Measurements from ENCODE around the gene CFL1.

- TF ChIP-seq, protein P1, sequence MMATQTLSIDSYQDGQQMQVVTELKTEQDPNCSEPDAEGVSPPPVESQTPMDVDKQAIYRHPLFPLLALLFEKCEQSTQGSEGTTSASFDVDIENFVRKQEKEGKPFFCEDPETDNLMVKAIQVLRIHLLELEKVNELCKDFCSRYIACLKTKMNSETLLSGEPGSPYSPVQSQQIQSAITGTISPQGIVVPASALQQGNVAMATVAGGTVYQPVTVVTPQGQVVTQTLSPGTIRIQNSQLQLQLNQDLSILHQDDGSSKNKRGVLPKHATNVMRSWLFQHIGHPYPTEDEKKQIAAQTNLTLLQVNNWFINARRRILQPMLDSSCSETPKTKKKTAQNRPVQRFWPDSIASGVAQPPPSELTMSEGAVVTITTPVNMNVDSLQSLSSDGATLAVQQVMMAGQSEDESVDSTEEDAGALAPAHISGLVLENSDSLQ (IDR thresholded peaks at IDR 0.05) = no peak
- TF ChIP-seq TARDBP (IDR thresholded peaks at IDR 0.05) (no peak), FOXK2 (IDR thresholded peaks at IDR 0.05) (no peak), SP1 (IDR thresholded peaks at IDR 0.05) (no peak), ARNT (IDR thresholded peaks at IDR 0.05) (no peak), SUZ12 (IDR thresholded peaks at IDR 0.05) (no peak)
These were observed 29.8 kb upstream of the CFL1 start for GRCh38 chr11:65887723-65888162.

Measured in HEK293T (cell line).